ENCODE results near the gene GNG10.

The GNG10 gene

GRCh38 chr9:111661802-111662521, 557 bp downstream of the GNG10 start (continued):
- no peak for TF ChIP-seq ZNF518A (tag by site-specific recombination; conservative IDR thresholded peaks at IDR 0.05; ENCODE audit: low read depth)
- no peak for TF ChIP-seq ZNF48 (tag by site-specific recombination; IDR thresholded peaks at IDR 0.05)
- no peak for TF ChIP-seq ZNF354C (tag by site-specific recombination; IDR thresholded peaks at IDR 0.05; ENCODE audit: borderline replicate concordance, low read depth)
- TF ChIP-seq ZNF707 (tag by site-specific recombination; IDR thresholded peaks at IDR 0.05), result no peak
- TF ChIP-seq ZNF626 (tag by site-specific recombination; IDR thresholded peaks at IDR 0.05), result no peak
- peak; percentile 28; the same call in 1 of the 2 replicates for TF ChIP-seq SP2 (tag by site-specific recombination; IDR thresholded peaks at IDR 0.05)
- no peak for TF ChIP-seq ZNF792 (tag by site-specific recombination; IDR thresholded peaks at IDR 0.05)
- no peak for TF ChIP-seq ZSCAN23 (tag by site-specific recombination; IDR thresholded peaks at IDR 0.05)
- TF ChIP-seq ZNF776 (tag by site-specific recombination; IDR thresholded peaks at IDR 0.05; ENCODE audit: borderline replicate concordance), result no peak
- TF ChIP-seq ZNF274 (IDR thresholded peaks at IDR 0.05; ENCODE audit: low read length), result no peak
- TF ChIP-seq ZNF274 (tag by site-specific recombination; IDR thresholded peaks at IDR 0.05; ENCODE audit: borderline replicate concordance), result no peak
- no peak for TF ChIP-seq ZNF311 (tag by site-specific recombination; IDR thresholded peaks at IDR 0.05; ENCODE audit: borderline replicate concordance)
- TF ChIP-seq ZNF335 (tag by site-specific recombination; conservative IDR thresholded peaks at IDR 0.05), result peak; percentile 9
- no peak for TF ChIP-seq BCL11B (tag by site-specific recombination; IDR thresholded peaks at IDR 0.05; ENCODE audit: low read depth)
- TF ChIP-seq ZNF391 (tag by site-specific recombination; IDR thresholded peaks at IDR 0.05; ENCODE audit: borderline replicate concordance, low read depth), result no peak
- no peak for TF ChIP-seq ZNF629 (tag by site-specific recombination; IDR thresholded peaks at IDR 0.05)
- TF ChIP-seq ZNF473 (tag by site-specific recombination; IDR thresholded peaks at IDR 0.05), result no peak
- TF ChIP-seq ZNF843 (tag by site-specific recombination; IDR thresholded peaks at IDR 0.05), result no peak
- peak; percentile 75 for TF ChIP-seq ZBTB17 (tag by site-specific recombination; IDR thresholded peaks at IDR 0.05)
- TF ChIP-seq OVOL3 (tag by site-specific recombination; IDR thresholded peaks at IDR 0.05), result no peak
- no peak for TF ChIP-seq ZNF555 (tag by site-specific recombination; conservative IDR thresholded peaks at IDR 0.05)
- no peak for TF ChIP-seq KLF7 (tag by site-specific recombination; IDR thresholded peaks at IDR 0.05; ENCODE audit: borderline replicate concordance)
- TF ChIP-seq ZNF654 (tag by site-specific recombination; IDR thresholded peaks at IDR 0.05; ENCODE audit: low read depth), result no peak
- TF ChIP-seq BCL6B (tag by site-specific recombination; IDR thresholded peaks at IDR 0.05), result no peak
- TF ChIP-seq ZNF600 (tag by site-specific recombination; IDR thresholded peaks at IDR 0.05), result no peak
- TF ChIP-seq GFI1B (tag by site-specific recombination; IDR thresholded peaks at IDR 0.05), result no peak
- no peak for TF ChIP-seq ZBTB10 (tag by site-specific recombination; IDR thresholded peaks at IDR 0.05)
- no peak for TF ChIP-seq FEZF1 (tag by site-specific recombination; IDR thresholded peaks at IDR 0.05)
- no peak for TF ChIP-seq ZSCAN16 (tag by site-specific recombination; IDR thresholded peaks at IDR 0.05)
- no peak for TF ChIP-seq ZNF292 (tag by site-specific recombination; IDR thresholded peaks at IDR 0.05; ENCODE audit: borderline replicate concordance, low read depth)
